ENCODE results near the gene CTXN1.
"Not testable (repeated sequence)": the region's sequence is repeated elsewhere in the genome, so short reads cannot be mapped to it uniquely, and the experiment has no call there.

The CTXN1 gene

GRCh38 chr19:7926021-7926726 is at the start of gene CTXN1:
CTXN1 (minus strand) TSS chr19:7926135; CDS start chr19:7925538, 597 bp downstream.
- DNase-seq (ENCODE audit: low read depth in 2 of 2), result peak; percentile 46 to 74

GRCh38 chr19:7975037-7975436 is 49.1 kb upstream of the CTXN1 start:
- no peak for DNase-seq (ENCODE audit: low read depth in 2 of 2)

- no peak for DNase-seq (ENCODE audit: low read depth in 2 of 2)
These were observed 47.9 kb upstream of the CTXN1 start for GRCh38 chr19:7973883-7974282.

GRCh38 chr19:7971553-7972520 is 45.9 kb upstream of the CTXN1 start:
- no peak for DNase-seq (ENCODE audit: low read depth in 2 of 2)

GRCh38 chr19:7970716-7971448 is 44.9 kb upstream of the CTXN1 start:
- peak in 1 of 2 donors; percentile 15 for DNase-seq (ENCODE audit: low read depth in 2 of 2)

GRCh38 chr19:7969555-7969939 is 43.6 kb upstream of the CTXN1 start:
- no peak for DNase-seq (ENCODE audit: low read depth in 2 of 2)

- DNase-seq (ENCODE audit: low read depth in 2 of 2), result no peak
These were observed 43.0 kb upstream of the CTXN1 start for GRCh38 chr19:7968796-7969554.

- no peak for DNase-seq (ENCODE audit: low read depth in 2 of 2)
These were observed 42.3 kb upstream of the CTXN1 start for GRCh38 chr19:7968008-7968795.

- DNase-seq (ENCODE audit: low read depth in 2 of 2), result no peak
These were observed 40.2 kb upstream of the CTXN1 start for GRCh38 chr19:7965921-7966665.

- no peak for DNase-seq (ENCODE audit: low read depth in 2 of 2)
These were observed 39.4 kb upstream of the CTXN1 start for GRCh38 chr19:7965259-7965841.

- DNase-seq (ENCODE audit: low read depth in 2 of 2), result no peak
These were observed 37.6 kb upstream of the CTXN1 start for GRCh38 chr19:7963566-7963965.

GRCh38 chr19:7962644-7963268 is 36.8 kb upstream of the CTXN1 start:
- DNase-seq (ENCODE audit: low read depth in 2 of 2), result no peak

- no peak for DNase-seq (ENCODE audit: low read depth in 2 of 2)
These were observed 36.1 kb upstream of the CTXN1 start for GRCh38 chr19:7961920-7962626.

- not testable (repeated sequence) for DNase-seq (ENCODE audit: low read depth in 2 of 2)
These were observed 35.1 kb upstream of the CTXN1 start for GRCh38 chr19:7961082-7961481.

GRCh38 chr19:7959211-7959610 is 33.3 kb upstream of the CTXN1 start:
- no peak for DNase-seq (ENCODE audit: low read depth in 2 of 2)

- DNase-seq (ENCODE audit: low read depth in 2 of 2), result no peak
These were observed 29.8 kb upstream of the CTXN1 start for GRCh38 chr19:7955696-7956095.

GRCh38 chr19:7953576-7953975 is 27.6 kb upstream of the CTXN1 start:
- DNase-seq (ENCODE audit: low read depth in 2 of 2), result no peak

GRCh38 chr19:7953060-7953459 is 27.1 kb upstream of the CTXN1 start:
- no peak for DNase-seq (ENCODE audit: low read depth in 2 of 2)
